Left colon (tissue), 2 donors: ENCODE measurements around the gene SDK1. TPM values are rescaled to one million over a fixed set of nuclear protein-coding genes. Genes with fewer than 3 reads are reported as not detected.

Experiments used
- ATAC-seq: fragments of 200-7000 bp; cut with Tn5 transposase; one replicate; pipeline ENCODE4 v1.9.1; 2020; ENCODE audit warnings: mild to moderate bottlenecking, moderate library complexity
- DNase-seq, 2 donors: peaks; one replicate each; pipeline ENCODE4 v3.0.0-alpha.2; 2020
- intact Hi-C, 2 donors: fragments of 100-400 bp; cut with DNase I in 1 of 2; cut with micrococcal nuclease in 1 of 2; formaldehyde crosslinking; loops; one replicate each; pipeline versions ENCODE4 v1.11.2 to v1.14.0; 2022; cut with DNase I, micrococcal nuclease
- total RNA-seq, 2 donors: library from RNA; stranded (reverse); fragmentation: NEBNext Ultra II Directional; extraction: Animal tissue kit (Norgen Biotek cat#: 25700); gene quantifications; one replicate each; pipeline ENCODE4 v1.2.1, GENCODE V29; 2021
- donor health status: DM: no; HTN: no; CAD: no.
- donor health status: DM: yes; HTN: yes; CAD: no.

SDK1 gene
- total RNA-seq, 2 donors from 2014 or later = 3.4 to 5.8 TPM

GRCh38 chr7:3493499-3493898 lies 192.4 kb downstream of the SDK1 start:
- no peak for ATAC-seq
- intact Hi-C loops = no loop called here
- DNase-seq = no peak

- DNase-seq (no peak), ATAC-seq (no peak)
- intact Hi-C loops = no loop called here
Measured at GRCh38 chr7:3494947-3495346, 193.9 kb downstream of the SDK1 start.

- ATAC-seq (no peak), DNase-seq (no peak)
- intact Hi-C loops = no loop called here
Measured at GRCh38 chr7:3495530-3495929, 194.5 kb downstream of the SDK1 start.

- ATAC-seq = no peak
- intact Hi-C loops = no loop called here
- no peak for DNase-seq
Measured at GRCh38 chr7:3495954-3496353, 194.9 kb downstream of the SDK1 start.

GRCh38 chr7:3497796-3498195 lies 196.7 kb downstream of the SDK1 start:
- intact Hi-C loops = no loop called here
- ATAC-seq (no peak), DNase-seq (no peak)

GRCh38 chr7:3501671-3502070 lies 200.6 kb downstream of the SDK1 start:
- no peak for DNase-seq
- ATAC-seq = no peak
- intact Hi-C loops = no loop called here

- DNase-seq = no peak
- no peak for ATAC-seq
- intact Hi-C loops = no loop called here
Measured at GRCh38 chr7:3504384-3504783, 203.3 kb downstream of the SDK1 start.

GRCh38 chr7:3510101-3511020 lies 209.3 kb downstream of the SDK1 start:
- DNase-seq (no peak), ATAC-seq (no peak)
- intact Hi-C loops = no loop called here

- intact Hi-C loops = no loop called here
- DNase-seq (no peak), ATAC-seq (no peak)
Measured at GRCh38 chr7:3517344-3517743, 216.3 kb downstream of the SDK1 start.

- intact Hi-C loops = no loop called here
- no peak for DNase-seq
- no peak for ATAC-seq
Measured at GRCh38 chr7:3518546-3518945, 217.5 kb downstream of the SDK1 start.

GRCh38 chr7:3520206-3520605 lies 219.2 kb downstream of the SDK1 start:
- intact Hi-C loops = no loop called here
- DNase-seq = no peak
- ATAC-seq = peak; percentile 98

GRCh38 chr7:3527496-3528124 lies 226.6 kb downstream of the SDK1 start:
- DNase-seq = no peak
- ATAC-seq = no peak
- intact Hi-C loops = no loop called here

GRCh38 chr7:3533040-3533439 lies 232.0 kb downstream of the SDK1 start:
- no peak for DNase-seq
- no peak for ATAC-seq
- intact Hi-C loops = no loop called here

- intact Hi-C loops = no loop called here
- no peak for DNase-seq
- no peak for ATAC-seq
Measured at GRCh38 chr7:3537210-3537875, 236.3 kb downstream of the SDK1 start.

GRCh38 chr7:3538041-3538440 lies 237.0 kb downstream of the SDK1 start:
- DNase-seq (no peak), ATAC-seq (no peak)
- intact Hi-C loops = no loop called here

GRCh38 chr7:3540456-3541220 lies 239.6 kb downstream of the SDK1 start:
- no peak for DNase-seq
- no peak for ATAC-seq
- intact Hi-C loops = no loop called here

GRCh38 chr7:3544202-3544601 lies 243.2 kb downstream of the SDK1 start:
- ATAC-seq = no peak
- intact Hi-C loops = no loop called here
- DNase-seq = no peak

- intact Hi-C loops = no loop called here
Measured at GRCh38 chr7:3548815-3549214, 247.8 kb downstream of the SDK1 start.

GRCh38 chr7:3549601-3550000 lies 248.5 kb downstream of the SDK1 start:
- ATAC-seq (no peak), DNase-seq (no peak)
- intact Hi-C loops = no loop called here

More at GRCh38 chr7:3548815-3549214, 247.8 kb downstream of the SDK1 start:
- ATAC-seq = no peak
- DNase-seq = no peak
